HepG2 (cell line): Measurements from ENCODE around the gene XRCC5. TPM values are rescaled to one million over a fixed set of nuclear protein-coding genes. Genes with fewer than 3 reads are reported as not detected.

ENCODE experiments used
- ARNT2 ChIP-seq: sonication (generic); formaldehyde crosslinking; IDR thresholded peaks from 2 replicates; pipeline ENCODE4 v1.8.0; 2022; ENCODE audit warnings: mild to moderate bottlenecking, low read depth, missing genetic modification reagents, moderate library complexity
- ATF7-NPFF ChIP-seq: sonication (generic); formaldehyde crosslinking; IDR thresholded peaks from 2 replicates; pipeline ENCODE4 v1.8.1; 2023; ENCODE audit warnings: mild to moderate bottlenecking, low read depth, missing genetic modification reagents, moderate library complexity
- ELF3 ChIP-seq: IDR thresholded peaks from 2 replicates; pipeline ENCODE4 v1.6.1; 2016; ENCODE audit warnings: missing genetic modification reagents, missing compliant biosample characterization
- HNRNPLL ChIP-seq: fragments of 200-400 bp; formaldehyde crosslinking; IDR thresholded peaks from 2 replicates; pipeline ENCODE4 v1.6.1; 2017; ENCODE audit warnings: mild to moderate bottlenecking, low read depth, low read length; ENCODE audit not compliant: poor library complexity, severe bottlenecking
- JUN ChIP-seq: sonication (generic); formaldehyde crosslinking; IDR thresholded peaks from 2 replicates; pipeline ENCODE4 v1.4.0; 2020; ENCODE audit warnings: mild to moderate bottlenecking, missing genetic modification reagents
- NONO ChIP-seq, 2 experiments: fragments of 450-650 bp in 1 of 2; sonication (generic) in 1 of 2; formaldehyde crosslinking in 1 of 2; IDR thresholded peaks in 1 of 2; conservative IDR thresholded peaks in 1 of 2; 2 replicates each; pipeline versions ENCODE4 v1.6.1 to v1.8.0; 2017 to 2022; ENCODE audit warnings: mild to moderate bottlenecking in 1 of 2, missing genetic modification reagents in 1 of 2, moderate library complexity in 1 of 2
- PHF21A ChIP-seq: sonication (generic); formaldehyde crosslinking; IDR thresholded peaks from 2 replicates; pipeline ENCODE4 v1.5.0; 2020; ENCODE audit warnings: mild to moderate bottlenecking, missing genetic modification reagents
- POLR2AphosphoS2 ChIP-seq: IDR thresholded peaks from 2 replicates; pipeline ENCODE4 v1.6.1; 2011; ENCODE audit warnings: low read depth, low read length, improper control_type of control experiment
- RARA ChIP-seq: IDR thresholded peaks from 2 replicates; pipeline ENCODE4 v1.6.1; 2016; ENCODE audit warnings: missing genetic modification reagents, missing compliant biosample characterization
- SAP130 ChIP-seq: IDR thresholded peaks from 2 replicates; pipeline ENCODE4 v1.6.1; 2016; ENCODE audit warnings: low read depth
- SP1 ChIP-seq, 2 experiments: fragments of 450-650 bp in 1 of 2; sonication (generic) in 1 of 2; formaldehyde crosslinking in 1 of 2; IDR thresholded peaks; 2 replicates each; pipeline versions ENCODE4 v1.4.0 to v1.6.1; 2016 to 2020; ENCODE audit warnings: missing genetic modification reagents in 1 of 2
- TAF1 ChIP-seq: sonication (generic); formaldehyde crosslinking; IDR thresholded peaks from 2 replicates; pipeline ENCODE4 v1.4.0; 2020; ENCODE audit warnings: missing genetic modification reagents
- polyA plus RNA-seq, 8 experiments: library from polyadenylated mRNA; depleted of rRNA in 3 of 8; stranded (reverse) in 7 of 8; unstranded in 1 of 8; fragments of >200 nt; fragmentation: Illumina TruSeq in 4 of 8; extraction: Trizol in 4 of 8; gene quantifications; 2 replicates each; pipeline versions ENCODE4 v1.2.1 to v1.2.3, GENCODE V29; 2011 to 2016; ENCODE audit warnings: low read depth in 4 of 8, missing spikeins in 1 of 8, mixed read lengths in 1 of 8; ENCODE audit not compliant: insufficient read depth in 1 of 8
- total RNA-seq, 5 experiments: library from RNA; depleted of rRNA; stranded (reverse); fragments of >200 nt; fragmentation: Illumina TruSeq; extraction: Trizol; gene quantifications; 2 replicates each; pipeline ENCODE4 v1.2.3, GENCODE V29; 2016; ENCODE audit warnings: low read depth in 1 of 5
- TF ChIP-seq, protein P1 (sequence below): sonication (generic); formaldehyde crosslinking; IDR thresholded peaks from 2 replicates; pipeline ENCODE4 v1.4.0; 2020; ENCODE audit warnings: missing genetic modification reagents, low read depth, mild to moderate bottlenecking, borderline replicate concordance

The XRCC5 gene
- total and polyA plus RNA-seq, 2 of the 13 experiments (the other 11 are each of a cell fraction or from before 2014, with no cell fraction given), result 264 to 454 TPM

DNA sequence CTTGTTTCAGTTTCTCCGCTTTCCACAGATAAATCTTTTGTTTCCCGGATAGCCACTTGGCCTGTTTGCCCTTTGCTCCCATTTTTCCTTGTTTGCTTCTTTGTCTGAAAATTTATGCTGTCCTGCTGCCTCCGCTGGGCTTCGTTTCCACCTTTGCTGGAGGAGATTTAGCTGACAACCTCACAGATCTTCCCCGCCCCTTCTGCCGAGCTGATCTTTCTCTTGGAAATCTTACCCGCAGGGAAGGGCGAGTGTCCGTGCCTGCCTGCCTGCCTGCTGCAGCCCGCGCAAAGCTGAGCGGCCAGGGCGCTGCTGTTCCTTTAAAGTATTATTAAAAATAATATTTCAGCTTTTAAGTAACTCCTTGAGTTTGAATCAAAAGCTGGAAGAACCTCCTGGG lies 1.4 kb upstream of the XRCC5 start (continued):
- no peak for TF ChIP-seq NONO (IDR thresholded peaks at IDR 0.05)
- TF ChIP-seq NONO (CRISPR knock-in tag; conservative IDR thresholded peaks at IDR 0.05), result peak; percentile 39; the same call in 1 of the 2 replicates
- no peak for TF ChIP-seq ARNT2 (CRISPR knock-in tag)
- TF ChIP-seq SAP130 (CRISPR knock-in tag), result peak; percentile 61
- TF ChIP-seq ATF7-NPFF, result no peak
- TF ChIP-seq, protein P1, sequence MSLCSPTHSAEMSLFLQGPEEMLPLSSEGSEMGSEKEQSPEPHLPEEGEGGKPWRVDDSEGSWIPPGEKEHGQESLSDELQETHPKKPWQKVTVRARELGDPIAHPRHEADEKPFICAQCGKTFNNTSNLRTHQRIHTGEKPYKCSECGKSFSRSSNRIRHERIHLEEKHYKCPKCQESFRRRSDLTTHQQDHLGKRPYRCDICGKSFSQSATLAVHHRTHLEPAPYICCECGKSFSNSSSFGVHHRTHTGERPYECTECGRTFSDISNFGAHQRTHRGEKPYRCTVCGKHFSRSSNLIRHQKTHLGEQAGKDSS (CRISPR knock-in tag), result no peak
- TF ChIP-seq POLR2AphosphoS2, result no peak
- TF ChIP-seq SP1 (IDR thresholded peaks at IDR 0.05), result no peak
- TF ChIP-seq SP1 (CRISPR knock-in tag; IDR thresholded peaks at IDR 0.05), result no peak
- peak; percentile 3; the same call in 1 of the 2 replicates for TF ChIP-seq RARA (CRISPR knock-in tag)
- TF ChIP-seq ELF3 (CRISPR knock-in tag), result no peak
- peak; percentile 44; the same call in 1 of the 2 replicates for TF ChIP-seq TAF1 (CRISPR knock-in tag)
- peak; percentile 36; the same call in 1 of the 2 replicates for TF ChIP-seq PHF21A (CRISPR knock-in tag)
- peak; percentile 34 for TF ChIP-seq HNRNPLL
- TF ChIP-seq JUN (CRISPR knock-in tag), result no peak
